AG04450 (cell line): ENCODE data around the gene DDX51. TPM values are rescaled to one million over a fixed set of nuclear protein-coding genes. Genes with fewer than 3 reads are reported as not detected.

Experiments used
- CTCF ChIA-PET: fragments of 300-600, 350-600 bp; formaldehyde crosslinking; extraction: SDS; loops from one replicate; lab custom pipeline; 2022; ENCODE audit warnings: antibody characterized with exemption, inconsistent platforms; lab: Charles Lee
- POLR2A ChIA-PET: fragments of 350-600 bp; formaldehyde crosslinking; extraction: SDS; loops from one replicate; lab custom pipeline; 2021; ENCODE audit warnings: antibody characterized with exemption, inconsistent platforms; lab: Yijun Ruan, JAX
- DNase-seq: peaks from one replicate; pipeline ENCODE4 v3.0.0-alpha.2; 2011; ENCODE audit warnings: low read depth, low spot score
- H3K27ac ChIP-seq: one replicate; pipeline ENCODE4 v1.5.1; 2012; ENCODE audit warnings: low read depth, low read length, control low read depth
- H3K27me3 ChIP-seq: one replicate; pipeline ENCODE4 v1.6.0; 2012; ENCODE audit warnings: low read length; ENCODE audit not compliant: control insufficient read depth, insufficient read depth
- H3K4me3 ChIP-seq: 2 replicates; pipeline ENCODE4 v1.5.1; 2011; ENCODE audit warnings: mild to moderate bottlenecking, low read depth, low read length, control low read depth
- H3K9me3 ChIP-seq: 2 replicates; pipeline ENCODE4 v1.5.1; 2012; ENCODE audit warnings: low read length; ENCODE audit not compliant: control insufficient read depth, insufficient read depth
- polyA plus RNA-seq: library from polyadenylated mRNA; depleted of rRNA; stranded (reverse); fragments of >200 nt; gene quantifications from 2 replicates; pipeline ENCODE4 v1.2.3, GENCODE V29; 2011
- TF ChIP-seq, protein P1 (sequence below): IDR thresholded peaks from 2 replicates; pipeline ENCODE4 v1.5.1; 2011; ENCODE audit warnings: low read depth, low read length, control low read depth, inconsistent platforms

Gene DDX51
- polyA plus RNA-seq, 1 experiment, result 4.5 TPM

DNA sequence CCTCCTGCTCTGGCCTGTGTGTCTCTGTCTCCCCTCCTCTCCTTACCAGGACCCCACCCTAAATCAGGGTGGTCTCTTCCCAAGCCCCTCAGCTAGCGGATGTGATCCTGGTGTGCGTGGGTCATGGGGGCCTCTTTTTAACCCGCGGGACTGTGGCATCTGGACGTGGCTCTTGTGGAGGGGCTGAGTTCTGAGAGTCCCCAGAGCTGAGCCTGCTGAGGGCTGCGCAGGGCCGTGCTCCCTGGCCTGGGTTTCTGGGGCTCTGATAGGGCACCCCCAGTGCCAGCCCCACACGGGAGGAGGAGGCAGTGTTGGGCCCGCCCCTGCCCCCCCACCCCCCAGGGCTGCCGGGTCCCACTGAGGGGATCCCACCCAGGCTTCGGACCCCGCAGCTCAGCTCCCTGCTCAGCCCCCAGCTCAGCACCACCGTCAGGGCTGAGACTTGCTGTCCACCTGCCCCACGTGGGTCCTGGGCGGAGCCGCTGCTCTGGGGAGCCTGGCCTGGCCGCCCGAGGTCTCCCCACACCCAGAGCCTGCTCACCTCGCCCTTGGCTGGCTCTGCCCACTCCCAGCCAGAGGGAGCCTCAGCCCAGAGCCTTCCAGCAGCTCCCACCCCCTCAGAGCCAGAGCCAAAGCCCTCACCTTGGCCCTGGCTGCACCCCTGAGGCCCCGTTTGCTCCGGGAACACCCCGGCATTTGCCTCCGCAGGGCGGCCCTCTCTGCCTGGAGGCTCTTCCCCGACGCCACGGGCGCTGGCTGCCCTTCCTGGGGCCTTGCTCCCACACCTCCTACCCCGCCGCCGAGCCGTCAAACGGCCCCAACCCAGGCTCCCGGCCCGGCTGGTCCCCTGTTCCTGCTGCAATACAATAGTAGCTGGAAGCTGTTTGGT, 31.6 kb upstream of the DDX51 start:
- DNase-seq, result no peak
- Histone ChIP-seq H3K4me3 (no peak overlapping the region), H3K27me3 (peaks cover 68% of the 10 kb centered on the region), H3K9me3 (peaks cover 10% of the 10 kb centered on the region; the same call in 1 of the 2 replicates), H3K27ac (no peak overlapping the region)
- ChIA-PET CTCF (no interaction called here), POLR2A (no interaction called here)
- TF ChIP-seq, protein P1, sequence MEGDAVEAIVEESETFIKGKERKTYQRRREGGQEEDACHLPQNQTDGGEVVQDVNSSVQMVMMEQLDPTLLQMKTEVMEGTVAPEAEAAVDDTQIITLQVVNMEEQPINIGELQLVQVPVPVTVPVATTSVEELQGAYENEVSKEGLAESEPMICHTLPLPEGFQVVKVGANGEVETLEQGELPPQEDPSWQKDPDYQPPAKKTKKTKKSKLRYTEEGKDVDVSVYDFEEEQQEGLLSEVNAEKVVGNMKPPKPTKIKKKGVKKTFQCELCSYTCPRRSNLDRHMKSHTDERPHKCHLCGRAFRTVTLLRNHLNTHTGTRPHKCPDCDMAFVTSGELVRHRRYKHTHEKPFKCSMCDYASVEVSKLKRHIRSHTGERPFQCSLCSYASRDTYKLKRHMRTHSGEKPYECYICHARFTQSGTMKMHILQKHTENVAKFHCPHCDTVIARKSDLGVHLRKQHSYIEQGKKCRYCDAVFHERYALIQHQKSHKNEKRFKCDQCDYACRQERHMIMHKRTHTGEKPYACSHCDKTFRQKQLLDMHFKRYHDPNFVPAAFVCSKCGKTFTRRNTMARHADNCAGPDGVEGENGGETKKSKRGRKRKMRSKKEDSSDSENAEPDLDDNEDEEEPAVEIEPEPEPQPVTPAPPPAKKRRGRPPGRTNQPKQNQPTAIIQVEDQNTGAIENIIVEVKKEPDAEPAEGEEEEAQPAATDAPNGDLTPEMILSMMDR, result no peak

DNA sequence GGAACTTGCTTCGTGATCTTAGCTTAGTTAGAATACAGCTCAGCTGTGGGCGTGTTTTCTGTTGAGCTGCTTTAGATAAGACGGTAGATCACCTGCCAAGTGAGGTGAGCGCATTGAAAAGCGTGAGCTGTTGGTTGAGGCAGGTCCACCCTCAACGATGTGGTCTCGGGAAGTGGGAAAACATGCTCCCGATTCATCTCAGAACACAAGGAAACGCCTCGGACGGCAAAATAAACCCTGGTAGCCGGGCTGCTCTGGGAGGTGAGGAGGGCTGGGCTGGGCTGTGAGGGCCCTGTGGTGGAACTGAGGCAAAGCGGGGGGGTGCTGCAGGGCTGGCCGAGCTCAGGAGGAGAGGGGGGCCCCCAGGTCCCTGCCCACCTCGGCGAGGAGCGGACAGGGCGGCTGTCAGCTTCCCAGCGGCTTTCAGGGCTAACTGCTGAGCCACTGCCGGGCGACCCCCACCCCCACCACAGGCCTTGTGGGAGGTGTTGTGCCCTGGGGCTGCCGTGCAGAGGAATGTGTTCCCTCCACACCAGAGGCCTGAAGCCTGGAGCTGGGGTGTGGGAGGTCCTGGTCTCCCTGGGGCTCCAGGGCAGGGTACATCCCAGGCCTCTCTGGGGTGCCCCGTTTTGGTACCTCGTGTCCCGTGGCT, 30.8 kb upstream of the DDX51 start:
- ChIA-PET CTCF (no interaction called here), POLR2A (no interaction called here)
- H3K9me3 ChIP-seq, result peaks cover 9% of the 10 kb centered on the region; the same call in 1 of the 2 replicates
- H3K4me3 ChIP-seq, result no peak overlapping the region
- no peak for DNase-seq
- H3K27me3 ChIP-seq, result peaks cover 74% of the 10 kb centered on the region
- TF ChIP-seq, protein P1, result no peak
- no peak overlapping the region for H3K27ac ChIP-seq

DNA sequence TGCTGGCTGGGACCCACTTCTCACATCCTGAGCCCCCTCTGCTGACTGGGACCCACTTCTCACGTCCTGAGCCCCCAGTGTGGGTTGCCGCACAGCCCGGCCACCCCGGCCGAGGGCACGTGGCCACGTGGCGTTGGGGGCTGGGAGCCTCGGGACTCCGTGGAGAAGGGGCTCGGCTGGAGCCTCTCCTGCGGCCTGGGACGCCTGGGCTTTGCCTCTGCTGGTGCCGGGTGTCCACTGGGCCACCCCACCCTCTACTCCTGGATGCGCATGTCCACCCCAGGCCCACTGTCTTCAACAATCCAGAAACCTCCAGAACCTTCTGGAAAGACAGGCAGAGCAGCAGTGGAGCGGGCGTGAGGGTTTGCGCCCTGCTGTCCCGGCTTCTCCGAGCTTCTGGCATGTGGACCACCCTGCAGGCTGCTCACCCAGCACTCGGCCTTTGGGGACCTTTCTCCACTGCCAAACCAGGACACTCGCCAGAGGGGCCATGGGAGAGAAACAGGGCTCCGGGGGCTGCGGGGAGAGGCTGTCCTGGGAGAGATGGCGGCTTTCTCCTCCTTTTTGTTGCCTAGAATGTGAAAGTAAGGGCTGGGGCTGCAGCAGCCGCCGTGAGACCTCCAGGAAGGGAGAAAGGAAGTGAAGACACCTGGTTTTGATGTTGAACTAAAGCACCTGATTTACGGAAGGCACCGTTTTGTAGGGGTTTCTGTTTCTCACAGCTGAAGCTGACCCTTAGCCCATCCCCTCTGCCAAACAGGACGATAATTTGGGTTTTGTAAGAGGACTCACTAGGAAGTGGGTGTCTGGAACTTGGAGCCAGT, 30.1 kb upstream of the DDX51 start:
- Histone ChIP-seq H3K27me3 (peaks cover 69% of the 10 kb centered on the region), H3K27ac (no peak overlapping the region), H3K4me3 (no peak overlapping the region), H3K9me3 (peaks cover 8% of the 10 kb centered on the region; the same call in 1 of the 2 replicates)
- ChIA-PET POLR2A (no interaction called here), CTCF (no interaction called here)
- no peak for DNase-seq
- TF ChIP-seq, protein P1, result no peak

DNA sequence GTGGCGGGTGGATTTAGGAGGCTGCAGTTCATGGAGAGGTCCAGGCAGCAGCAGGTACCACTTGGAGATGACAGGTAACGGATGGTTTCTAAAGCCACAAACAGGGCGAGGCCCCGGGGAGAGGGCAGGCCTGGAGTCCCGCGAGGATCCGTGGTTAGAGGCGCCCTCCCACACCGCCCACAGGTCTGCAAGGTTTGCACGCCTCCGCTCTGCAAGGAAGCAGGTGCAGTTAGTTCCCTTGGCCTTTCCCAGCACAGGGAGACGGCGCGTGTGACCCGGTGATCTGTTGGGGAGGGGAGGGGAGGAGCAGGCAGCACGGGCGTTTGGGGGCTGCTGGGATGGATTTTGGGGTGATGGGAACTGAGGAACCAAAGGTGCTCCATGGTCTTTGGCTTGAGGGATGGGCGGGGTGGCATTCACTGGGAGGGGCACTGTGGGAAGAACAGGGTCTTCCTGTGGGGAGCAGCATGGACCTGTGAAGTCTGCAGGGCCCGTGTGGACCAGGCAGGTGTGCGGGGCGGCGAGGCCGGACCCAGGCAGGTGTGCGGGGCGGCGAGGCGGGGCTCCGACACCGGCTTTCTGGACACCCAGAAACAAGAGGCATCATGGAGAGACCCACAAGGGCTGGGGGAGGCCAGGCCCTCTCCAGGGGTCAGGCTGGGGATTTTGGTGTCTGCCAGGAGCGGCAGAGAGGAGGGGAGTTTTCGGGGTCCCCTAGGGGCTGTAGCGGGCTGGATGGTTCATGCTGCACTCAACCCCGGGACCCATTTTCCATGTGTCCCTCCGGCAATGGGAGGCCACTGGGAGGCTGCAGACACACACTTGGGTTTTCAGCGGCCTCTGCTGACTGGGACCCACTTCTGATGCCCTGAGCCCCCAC, 29.3 kb upstream of the DDX51 start:
- TF ChIP-seq, protein P1, result no peak
- Histone ChIP-seq H3K9me3 (peaks cover 9% of the 10 kb centered on the region; the same call in 1 of the 2 replicates), H3K27ac (no peak overlapping the region), H3K27me3 (peaks cover 61% of the 10 kb centered on the region), H3K4me3 (no peak overlapping the region)
- CTCF ChIA-PET, result no interaction called here
- no peak for DNase-seq
- POLR2A ChIA-PET, result no interaction called here
